IMR-90 (cell line): ENCODE measurements around the gene NDUFS3. TPM values are rescaled to one million over a fixed set of nuclear protein-coding genes. Genes with fewer than 3 reads are reported as not detected.

ENCODE experiments used
- MAZ ChIP-seq: IDR thresholded peaks from 2 replicates; pipeline ENCODE4 v1.6.1; 2012; ENCODE audit warnings: low read depth, mild to moderate bottlenecking, low read length, improper control_type of control experiment, moderate library complexity, borderline replicate concordance
- POLR2A ChIP-seq: IDR thresholded peaks from 2 replicates; pipeline ENCODE4 v1.6.1; 2012; ENCODE audit warnings: mild to moderate bottlenecking, low read depth, low read length
- SMC3 ChIP-seq: fragments of 150-350 bp; IDR thresholded peaks from 2 replicates; pipeline ENCODE4 v1.6.1; 2016; ENCODE audit warnings: low read depth, mild to moderate bottlenecking, antibody characterized with exemption, low read length, moderate library complexity
- polyA plus RNA-seq, 3 experiments: library from polyadenylated mRNA; depleted of rRNA; stranded (reverse); fragments of >200 nt; gene quantifications; 2 replicates each; pipeline ENCODE4 v1.2.3, GENCODE V29; 2012; ENCODE audit warnings: low replicate concordance in 1 of 3
- total RNA-seq: library from RNA; depleted of rRNA; stranded (reverse); fragments of >200 nt; gene quantifications from 2 replicates; pipeline ENCODE4 v1.2.3, GENCODE V29; 2012
- TF ChIP-seq, protein P1 (sequence below): fragments of 150-350 bp; IDR thresholded peaks from 2 replicates; pipeline ENCODE4 v1.6.1; 2016; ENCODE audit warnings: low read depth, mild to moderate bottlenecking, low read length, moderate library complexity, borderline replicate concordance

Gene NDUFS3
- total and polyA plus RNA-seq, 2 of the 4 experiments (the other 2 are of a cell fraction), result 77.1 to 108 TPM

DNA sequence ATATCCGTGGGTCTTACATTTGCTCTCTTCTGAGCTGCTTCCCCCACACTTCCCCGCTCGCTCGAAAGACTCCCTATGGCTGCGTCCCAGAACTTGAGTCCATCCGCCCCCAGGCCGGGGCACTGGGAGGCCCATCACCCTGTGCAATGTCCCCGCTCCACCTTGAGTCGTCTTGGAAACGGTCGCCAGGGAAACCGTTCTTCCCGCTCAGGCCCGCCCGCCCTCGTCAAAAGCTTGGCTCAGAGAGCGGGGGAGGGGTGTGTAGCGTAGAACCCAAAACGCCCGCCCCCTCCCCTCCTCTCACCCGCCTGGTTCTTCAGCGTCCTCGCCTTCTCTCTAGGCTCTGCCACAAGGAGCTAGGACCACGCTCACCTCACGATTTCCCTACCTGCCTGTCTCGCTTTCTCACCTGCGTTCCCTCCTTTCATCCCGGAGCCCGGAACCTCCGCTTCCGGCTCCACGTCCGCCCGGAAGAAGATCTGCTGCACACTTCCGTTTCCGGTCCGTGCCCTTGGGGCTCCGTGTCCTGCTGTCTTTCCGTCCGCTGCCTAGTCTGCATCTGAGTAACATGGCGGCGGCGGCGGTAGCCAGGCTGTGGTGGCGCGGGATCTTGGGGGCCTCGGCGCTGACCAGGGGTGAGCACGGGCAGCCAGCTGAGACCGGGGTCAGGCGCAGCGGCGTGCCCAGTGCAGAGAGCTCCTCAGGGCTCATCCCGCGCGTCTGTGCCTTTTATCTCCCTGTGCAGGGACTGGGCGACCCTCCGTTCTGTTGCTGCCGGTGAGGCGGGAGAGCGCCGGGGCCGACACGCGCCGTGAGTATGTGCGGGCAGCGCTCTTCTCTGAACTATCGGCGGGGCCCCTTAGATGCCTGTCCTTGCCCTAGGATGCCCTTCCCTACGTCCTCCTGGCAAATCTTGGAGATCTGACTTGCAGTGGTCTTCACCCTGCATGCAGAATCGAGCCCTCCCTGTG is at the start of gene NDUFS3, which contains the start of gene KBTBD4 (continued):
- peak; percentile 65; the same call in 1 of the 2 replicates for TF ChIP-seq POLR2A
- TF ChIP-seq MAZ, result peak; percentile 73; the same call in 1 of the 2 replicates
- TF ChIP-seq, protein P1, sequence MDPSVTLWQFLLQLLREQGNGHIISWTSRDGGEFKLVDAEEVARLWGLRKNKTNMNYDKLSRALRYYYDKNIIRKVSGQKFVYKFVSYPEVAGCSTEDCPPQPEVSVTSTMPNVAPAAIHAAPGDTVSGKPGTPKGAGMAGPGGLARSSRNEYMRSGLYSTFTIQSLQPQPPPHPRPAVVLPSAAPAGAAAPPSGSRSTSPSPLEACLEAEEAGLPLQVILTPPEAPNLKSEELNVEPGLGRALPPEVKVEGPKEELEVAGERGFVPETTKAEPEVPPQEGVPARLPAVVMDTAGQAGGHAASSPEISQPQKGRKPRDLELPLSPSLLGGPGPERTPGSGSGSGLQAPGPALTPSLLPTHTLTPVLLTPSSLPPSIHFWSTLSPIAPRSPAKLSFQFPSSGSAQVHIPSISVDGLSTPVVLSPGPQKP, result no peak
- TF ChIP-seq SMC3, result peak; percentile 11
